Liver (tissue), 9 donors: ENCODE data around the gene RNF182. TPM values are rescaled to one million over a fixed set of nuclear protein-coding genes. Genes with fewer than 3 reads are reported as not detected.

Source experiments
- DNase-seq: peaks from one replicate; pipeline ENCODE4 v3.0.0-alpha.2; 2017; ENCODE audit warnings: low spot score
- H3K27ac ChIP-seq, 2 donors: one replicate each; pipeline ENCODE4 v1.7.0; 2013; ENCODE audit warnings: inconsistent platforms in 2 of 2, low read length in 2 of 2, control low read depth in 1 of 2, low read depth in 1 of 2, mild to moderate bottlenecking in 1 of 2
- H3K27me3 ChIP-seq, 4 donors: one replicate each; pipeline versions ENCODE4 v1.6.1 to v1.7.0; 2013; ENCODE audit warnings: low read length in 3 of 4, inconsistent platforms in 1 of 4, mild to moderate bottlenecking in 1 of 4, moderate library complexity in 1 of 4; ENCODE audit not compliant: control insufficient read depth in 4 of 4, insufficient read depth in 4 of 4
- H3K36me3 ChIP-seq, 4 donors: one replicate each; pipeline versions ENCODE4 v1.6.1 to v1.7.0; 2013; ENCODE audit warnings: low read length in 3 of 4, mild to moderate bottlenecking in 3 of 4, low read depth in 1 of 4, moderate library complexity in 1 of 4; ENCODE audit not compliant: control insufficient read depth in 4 of 4, insufficient read depth in 3 of 4
- H3K4me1 ChIP-seq, 4 donors: one replicate each; pipeline versions ENCODE4 v1.6.1 to v1.7.0; 2013; ENCODE audit warnings: low read length in 3 of 4, mild to moderate bottlenecking in 3 of 4, moderate library complexity in 1 of 4; ENCODE audit not compliant: control insufficient read depth in 4 of 4, insufficient read depth in 4 of 4
- H3K4me3 ChIP-seq, 3 donors: one replicate each; pipeline versions ENCODE4 v1.6.1 to v1.7.0; 2013; ENCODE audit warnings: low read length in 3 of 3, control low read depth in 1 of 3, low read depth in 1 of 3, mild to moderate bottlenecking in 1 of 3
- H3K9ac ChIP-seq, 2 donors: one replicate each; pipeline ENCODE4 v1.7.0; 2013; ENCODE audit warnings: low read length in 2 of 2, mild to moderate bottlenecking in 2 of 2, moderate library complexity in 2 of 2, control low read depth in 1 of 2, low read depth in 1 of 2
- H3K9me3 ChIP-seq, 4 donors: one replicate each; pipeline versions ENCODE4 v1.6.1 to v1.7.0; 2013; ENCODE audit warnings: low read length in 3 of 4; ENCODE audit not compliant: control insufficient read depth in 4 of 4
- EGR1 ChIP-seq, 2 donors: IDR thresholded peaks; 2 replicates each; pipeline ENCODE4 v1.6.1; 2016 to 2018; ENCODE audit warnings: antibody characterized with exemption in 2 of 2, low read depth in 2 of 2
- FOXA1 ChIP-seq: IDR thresholded peaks from 2 replicates; pipeline ENCODE4 v1.6.1; 2016; ENCODE audit warnings: antibody characterized with exemption
- FOXA2 ChIP-seq: IDR thresholded peaks from 2 replicates; pipeline ENCODE4 v1.6.1; 2016; ENCODE audit warnings: antibody characterized with exemption
- GABPA ChIP-seq, 2 donors: IDR thresholded peaks in 1 of 2; conservative IDR thresholded peaks in 1 of 2; 2 replicates each; pipeline ENCODE4 v1.6.1; 2016; ENCODE audit warnings: antibody characterized with exemption in 2 of 2, mild to moderate bottlenecking in 1 of 2, moderate library complexity in 1 of 2
- HNF4A ChIP-seq, 2 donors: conservative IDR thresholded peaks; 2 replicates each; pipeline ENCODE4 v1.6.1; 2016; ENCODE audit warnings: antibody characterized with exemption in 2 of 2, mild to moderate bottlenecking in 2 of 2
- HNF4G ChIP-seq: IDR thresholded peaks from 2 replicates; pipeline ENCODE4 v1.6.1; 2016; ENCODE audit warnings: antibody characterized with exemption
- JUND ChIP-seq, 2 donors: IDR thresholded peaks; 2 replicates each; pipeline ENCODE4 v1.6.1; 2016; ENCODE audit warnings: antibody characterized with exemption in 2 of 2
- NR2F2 ChIP-seq: IDR thresholded peaks from 2 replicates; pipeline ENCODE4 v1.6.1; 2016; ENCODE audit warnings: antibody characterized with exemption
- RAD21 ChIP-seq, 2 donors: IDR thresholded peaks; 2 replicates each; pipeline ENCODE4 v1.6.1; 2016; ENCODE audit warnings: antibody characterized with exemption in 2 of 2, mild to moderate bottlenecking in 2 of 2
- RXRA ChIP-seq, 2 donors: IDR thresholded peaks; 2 replicates each; pipeline ENCODE4 v1.6.1; 2017 to 2018; ENCODE audit warnings: antibody characterized with exemption in 2 of 2, mild to moderate bottlenecking in 1 of 2
- SP1 ChIP-seq: IDR thresholded peaks from 2 replicates; pipeline ENCODE4 v1.6.1; 2018; ENCODE audit warnings: antibody characterized with exemption, mild to moderate bottlenecking
- TAF1 ChIP-seq: conservative IDR thresholded peaks from 2 replicates; pipeline ENCODE4 v1.6.1; 2016; ENCODE audit warnings: antibody characterized with exemption, mild to moderate bottlenecking
- YY1 ChIP-seq: IDR thresholded peaks from 2 replicates; pipeline ENCODE4 v1.6.1; 2016; ENCODE audit warnings: antibody characterized with exemption, mild to moderate bottlenecking
- WGBS: extraction: QIAGEN DNeasy Blood & Tissue Kit; methylation state at CpG from one replicate; pipeline ENCODE4 v1.1.7; 2013; 5-methylcytosine and 5-hydroxymethylcytosine counted together
- polyA plus RNA-seq, 2 donors: library from polyadenylated mRNA; stranded (reverse) in 1 of 2; unstranded in 1 of 2; fragments of 200-250 nt in 1 of 2; fragments of >200 nt in 1 of 2; fragmentation: Nextera tagmentation in 1 of 2; extraction: Ambion mirVana in 1 of 2; gene quantifications; one replicate each; pipeline versions ENCODE4 v1.2.1 to v1.2.3, GENCODE V29; 2013 to 2015
- total RNA-seq, 2 donors: library from RNA; depleted of rRNA; stranded (reverse); fragments of >200 nt; gene quantifications; one replicate each; pipeline ENCODE4 v1.2.3, GENCODE V29; 2014
- TF ChIP-seq, protein P1 (sequence below): fragments of 150-350 bp; IDR thresholded peaks from 2 replicates; pipeline ENCODE4 v1.5.1; 2017; ENCODE audit warnings: improper control_type of control experiment, low read depth, low read length; ENCODE audit not compliant: missing input control
- TF ChIP-seq, protein P2 (sequence below): IDR thresholded peaks from 2 replicates; pipeline ENCODE4 v1.6.1; 2016; ENCODE audit warnings: antibody characterized with exemption, mild to moderate bottlenecking
- TF ChIP-seq, protein P3 (sequence below): IDR thresholded peaks from 2 replicates; pipeline ENCODE4 v1.6.1; 2016; ENCODE audit warnings: antibody characterized with exemption
- TF ChIP-seq, protein P4 (sequence below): IDR thresholded peaks from 2 replicates; pipeline ENCODE4 v1.6.1; 2016; ENCODE audit warnings: antibody characterized with exemption
- TF ChIP-seq, protein P5 (sequence below): IDR thresholded peaks from 2 replicates; pipeline ENCODE4 v1.6.1; 2016; ENCODE audit warnings: antibody characterized with exemption
- donor health status: healthy.
- donor health status: healthy.
- donor health status: healthy.
- donor health status: healthy.
- donor health status: healthy.

RNF182 gene
- total and polyA plus RNA-seq, 4 donors, result 1.4 TPM; not detected in 3

DNA sequence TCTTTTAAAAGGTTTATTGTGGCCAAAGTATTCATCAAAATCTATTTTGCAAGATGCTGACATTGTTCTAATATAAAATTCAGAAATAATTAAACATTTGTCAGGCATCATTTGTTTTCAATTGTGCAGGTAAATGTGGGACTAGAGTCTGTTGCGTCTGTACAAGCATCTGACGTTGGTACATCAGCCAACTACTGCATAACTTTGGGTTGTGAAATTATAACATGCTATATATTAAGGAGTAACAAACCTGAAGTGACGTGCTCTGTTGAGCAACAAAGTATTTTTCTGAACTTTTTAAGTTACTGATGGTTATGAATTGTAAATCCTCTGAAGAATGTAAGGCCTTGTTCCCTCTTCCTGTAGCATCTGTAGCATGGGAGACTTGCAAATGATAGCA, 66.0 kb downstream of the RNF182 start:
- Histone ChIP-seq H3K4me3 (no peak overlapping the region), H3K27ac (no peak overlapping the region), H3K36me3 (no peaks in the 10 kb centered on the region), H3K9me3 (no peaks in the 10 kb centered on the region), H3K4me1 (no peaks in the 10 kb centered on the region), H3K9ac (no peak overlapping the region), H3K27me3 (peaks cover 0 to 4% (median 0%) of the 10 kb centered on the region in 4 donors)
- 80% methylated on average over 3 of the region's 3 CpGs for WGBS
- TF ChIP-seq, protein P1, sequence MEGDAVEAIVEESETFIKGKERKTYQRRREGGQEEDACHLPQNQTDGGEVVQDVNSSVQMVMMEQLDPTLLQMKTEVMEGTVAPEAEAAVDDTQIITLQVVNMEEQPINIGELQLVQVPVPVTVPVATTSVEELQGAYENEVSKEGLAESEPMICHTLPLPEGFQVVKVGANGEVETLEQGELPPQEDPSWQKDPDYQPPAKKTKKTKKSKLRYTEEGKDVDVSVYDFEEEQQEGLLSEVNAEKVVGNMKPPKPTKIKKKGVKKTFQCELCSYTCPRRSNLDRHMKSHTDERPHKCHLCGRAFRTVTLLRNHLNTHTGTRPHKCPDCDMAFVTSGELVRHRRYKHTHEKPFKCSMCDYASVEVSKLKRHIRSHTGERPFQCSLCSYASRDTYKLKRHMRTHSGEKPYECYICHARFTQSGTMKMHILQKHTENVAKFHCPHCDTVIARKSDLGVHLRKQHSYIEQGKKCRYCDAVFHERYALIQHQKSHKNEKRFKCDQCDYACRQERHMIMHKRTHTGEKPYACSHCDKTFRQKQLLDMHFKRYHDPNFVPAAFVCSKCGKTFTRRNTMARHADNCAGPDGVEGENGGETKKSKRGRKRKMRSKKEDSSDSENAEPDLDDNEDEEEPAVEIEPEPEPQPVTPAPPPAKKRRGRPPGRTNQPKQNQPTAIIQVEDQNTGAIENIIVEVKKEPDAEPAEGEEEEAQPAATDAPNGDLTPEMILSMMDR, result no peak
- TF ChIP-seq FOXA1, result no peak
- no peak for TF ChIP-seq FOXA2
- no peak for TF ChIP-seq RAD21 (IDR thresholded peaks at IDR 0.05)
- TF ChIP-seq, protein P2, sequence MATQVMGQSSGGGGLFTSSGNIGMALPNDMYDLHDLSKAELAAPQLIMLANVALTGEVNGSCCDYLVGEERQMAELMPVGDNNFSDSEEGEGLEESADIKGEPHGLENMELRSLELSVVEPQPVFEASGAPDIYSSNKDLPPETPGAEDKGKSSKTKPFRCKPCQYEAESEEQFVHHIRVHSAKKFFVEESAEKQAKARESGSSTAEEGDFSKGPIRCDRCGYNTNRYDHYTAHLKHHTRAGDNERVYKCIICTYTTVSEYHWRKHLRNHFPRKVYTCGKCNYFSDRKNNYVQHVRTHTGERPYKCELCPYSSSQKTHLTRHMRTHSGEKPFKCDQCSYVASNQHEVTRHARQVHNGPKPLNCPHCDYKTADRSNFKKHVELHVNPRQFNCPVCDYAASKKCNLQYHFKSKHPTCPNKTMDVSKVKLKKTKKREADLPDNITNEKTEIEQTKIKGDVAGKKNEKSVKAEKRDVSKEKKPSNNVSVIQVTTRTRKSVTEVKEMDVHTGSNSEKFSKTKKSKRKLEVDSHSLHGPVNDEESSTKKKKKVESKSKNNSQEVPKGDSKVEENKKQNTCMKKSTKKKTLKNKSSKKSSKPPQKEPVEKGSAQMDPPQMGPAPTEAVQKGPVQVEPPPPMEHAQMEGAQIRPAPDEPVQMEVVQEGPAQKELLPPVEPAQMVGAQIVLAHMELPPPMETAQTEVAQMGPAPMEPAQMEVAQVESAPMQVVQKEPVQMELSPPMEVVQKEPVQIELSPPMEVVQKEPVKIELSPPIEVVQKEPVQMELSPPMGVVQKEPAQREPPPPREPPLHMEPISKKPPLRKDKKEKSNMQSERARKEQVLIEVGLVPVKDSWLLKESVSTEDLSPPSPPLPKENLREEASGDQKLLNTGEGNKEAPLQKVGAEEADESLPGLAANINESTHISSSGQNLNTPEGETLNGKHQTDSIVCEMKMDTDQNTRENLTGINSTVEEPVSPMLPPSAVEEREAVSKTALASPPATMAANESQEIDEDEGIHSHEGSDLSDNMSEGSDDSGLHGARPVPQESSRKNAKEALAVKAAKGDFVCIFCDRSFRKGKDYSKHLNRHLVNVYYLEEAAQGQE, result no peak
- no peak for TF ChIP-seq GABPA (IDR thresholded peaks at IDR 0.05 in 1 of 2, conservative IDR thresholded peaks at IDR 0.05 in 1 of 2)
- no peak for TF ChIP-seq YY1
- TF ChIP-seq, protein P3, sequence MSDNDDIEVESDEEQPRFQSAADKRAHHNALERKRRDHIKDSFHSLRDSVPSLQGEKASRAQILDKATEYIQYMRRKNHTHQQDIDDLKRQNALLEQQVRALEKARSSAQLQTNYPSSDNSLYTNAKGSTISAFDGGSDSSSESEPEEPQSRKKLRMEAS, result no peak
- no peak for TF ChIP-seq EGR1 (IDR thresholded peaks at IDR 0.05; ENCODE audit: low read depth in 2 of 2)
- TF ChIP-seq RXRA (IDR thresholded peaks at IDR 0.05), result no peak
- TF ChIP-seq JUND (IDR thresholded peaks at IDR 0.05), result no peak
- TF ChIP-seq TAF1, result no peak
- TF ChIP-seq, protein P4, sequence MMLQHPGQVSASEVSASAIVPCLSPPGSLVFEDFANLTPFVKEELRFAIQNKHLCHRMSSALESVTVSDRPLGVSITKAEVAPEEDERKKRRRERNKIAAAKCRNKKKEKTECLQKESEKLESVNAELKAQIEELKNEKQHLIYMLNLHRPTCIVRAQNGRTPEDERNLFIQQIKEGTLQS, result no peak
- TF ChIP-seq HNF4A (conservative IDR thresholded peaks at IDR 0.05), result no peak
- TF ChIP-seq SP1, result no peak
- TF ChIP-seq, protein P5, sequence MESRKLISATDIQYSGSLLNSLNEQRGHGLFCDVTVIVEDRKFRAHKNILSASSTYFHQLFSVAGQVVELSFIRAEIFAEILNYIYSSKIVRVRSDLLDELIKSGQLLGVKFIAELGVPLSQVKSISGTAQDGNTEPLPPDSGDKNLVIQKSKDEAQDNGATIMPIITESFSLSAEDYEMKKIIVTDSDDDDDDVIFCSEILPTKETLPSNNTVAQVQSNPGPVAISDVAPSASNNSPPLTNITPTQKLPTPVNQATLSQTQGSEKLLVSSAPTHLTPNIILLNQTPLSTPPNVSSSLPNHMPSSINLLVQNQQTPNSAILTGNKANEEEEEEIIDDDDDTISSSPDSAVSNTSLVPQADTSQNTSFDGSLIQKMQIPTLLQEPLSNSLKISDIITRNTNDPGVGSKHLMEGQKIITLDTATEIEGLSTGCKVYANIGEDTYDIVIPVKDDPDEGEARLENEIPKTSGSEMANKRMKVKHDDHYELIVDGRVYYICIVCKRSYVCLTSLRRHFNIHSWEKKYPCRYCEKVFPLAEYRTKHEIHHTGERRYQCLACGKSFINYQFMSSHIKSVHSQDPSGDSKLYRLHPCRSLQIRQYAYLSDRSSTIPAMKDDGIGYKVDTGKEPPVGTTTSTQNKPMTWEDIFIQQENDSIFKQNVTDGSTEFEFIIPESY, result no peak
- no peak for TF ChIP-seq NR2F2
- no peak for TF ChIP-seq HNF4G
- no peak for DNase-seq
